Colonic mucosa (tissue), 4 donors: Measurements from ENCODE around the gene CPLANE1. TPM values are rescaled to one million over a fixed set of nuclear protein-coding genes. Genes with fewer than 3 reads are reported as not detected.

ENCODE experiments used
- DNase-seq: peaks from one replicate; pipeline ENCODE4 v3.0.0-alpha.2; 2020
- H3K27ac ChIP-seq: fragments of 200-600 bp; one replicate; pipeline ENCODE4 v1.8.0; 2021
- H3K27me3 ChIP-seq: fragments of 200-600 bp; one replicate; pipeline ENCODE4 v1.8.0; 2021
- H3K36me3 ChIP-seq: fragments of 200-600 bp; one replicate; pipeline ENCODE4 v1.8.0; 2021
- H3K4me1 ChIP-seq: fragments of 200-600 bp; one replicate; pipeline ENCODE4 v1.8.0; 2021; ENCODE audit warnings: mild to moderate bottlenecking
- H3K4me3 ChIP-seq: fragments of 200-600 bp; one replicate; pipeline ENCODE4 v1.8.0; 2021
- H3K9ac ChIP-seq, 2 donors: one replicate each; pipeline ENCODE4 v1.7.0; 2013; ENCODE audit warnings: control low read depth in 2 of 2, low read depth in 2 of 2, low read length in 2 of 2
- H3K9me3 ChIP-seq: fragments of 200-600 bp; one replicate; pipeline ENCODE4 v1.8.0; 2021
- CTCF ChIP-seq: fragments of 200-600 bp; IDR thresholded peaks from one replicate; pipeline ENCODE4 v1.8.0; 2022; ENCODE audit warnings: antibody characterized with exemption, mild to moderate bottlenecking
- intact Hi-C: fragments of 100-400 bp; cut with DNase I; formaldehyde crosslinking; loops from one replicate; pipeline ENCODE4 v1.14.1; 2022
- total RNA-seq, 2 donors: library from RNA; stranded (reverse); fragmentation: NEBNext Ultra II Directional in 1 of 2; extraction: Animal tissue kit (Norgen Biotek cat#: 25700) in 1 of 2; gene quantifications; one replicate each; pipeline ENCODE4 v1.2.1, GENCODE V29; 2021
- donor health status: healthy.
- donor health status: DM: no; HTN: no; CAD: no.
- donor health status: DM: no; HTN: no; CAD: no.

Gene CPLANE1
- total RNA-seq, 2 donors from 2014 or later, result 6.4 to 8.4 TPM

DNA sequence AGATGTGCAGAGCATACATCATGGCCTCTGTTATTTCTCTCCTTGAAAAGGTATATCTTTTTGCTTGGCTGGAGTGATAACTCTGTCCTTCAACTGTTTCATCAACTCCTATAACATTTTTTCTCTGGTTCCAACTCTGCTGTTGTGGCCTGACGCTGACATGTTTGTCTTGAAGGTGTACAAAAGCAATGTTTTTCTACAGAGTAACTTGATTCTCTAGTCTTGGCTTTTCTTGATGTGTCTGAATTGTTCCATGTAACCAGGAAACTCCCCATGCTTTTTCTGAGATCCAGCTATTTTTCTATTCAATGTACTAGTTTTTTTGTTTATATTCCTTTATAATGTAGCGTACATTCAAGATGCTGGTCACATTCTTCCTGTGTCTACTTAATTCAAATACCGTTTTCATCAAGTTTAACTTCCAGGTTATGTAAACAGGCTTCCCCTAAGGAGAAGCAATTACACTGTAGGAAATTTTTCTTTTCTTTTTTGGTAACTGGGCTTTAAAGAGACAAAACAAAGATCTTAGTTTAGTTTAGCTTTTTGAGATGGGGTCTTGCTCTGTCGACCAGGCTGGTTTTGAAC lies 6.7 kb upstream of the CPLANE1 start:
- no peak for DNase-seq
- H3K27me3 ChIP-seq, result no peaks in the 10 kb centered on the region
- no peak overlapping the region for H3K27ac ChIP-seq
- no peak overlapping the region for H3K9ac ChIP-seq
- H3K4me3 ChIP-seq, result no peak overlapping the region
- no peaks in the 10 kb centered on the region for H3K9me3 ChIP-seq
- intact Hi-C loops, result no loop called here
- no peaks in the 10 kb centered on the region for H3K4me1 ChIP-seq
- no peak for TF ChIP-seq CTCF
- no peaks in the 10 kb centered on the region for H3K36me3 ChIP-seq

DNA sequence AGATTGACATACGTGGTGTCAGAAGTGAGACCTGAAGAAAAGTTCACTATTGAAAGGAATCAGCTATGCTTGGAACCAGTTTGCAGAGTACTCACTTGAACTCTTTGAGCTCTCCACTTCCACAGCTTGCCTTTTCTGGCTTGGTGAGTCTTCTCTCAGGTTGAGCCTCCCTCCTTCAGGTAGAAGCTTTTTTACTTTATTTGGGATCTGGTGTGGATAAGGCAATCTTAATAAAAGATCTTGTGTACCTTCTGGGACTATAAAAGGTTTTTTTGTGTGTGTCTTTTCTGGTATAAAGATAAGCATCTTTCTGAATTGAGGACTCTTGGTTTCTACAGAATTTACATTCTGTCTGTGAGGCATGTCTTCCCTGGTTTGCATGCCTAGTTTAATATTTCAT lies 5.4 kb upstream of the CPLANE1 start:
- intact Hi-C loops, result no loop called here
- H3K4me1 ChIP-seq, result no peaks in the 10 kb centered on the region
- TF ChIP-seq CTCF, result no peak

GRCh38 chr5:37251665-37252064 lies 2.5 kb upstream of the CPLANE1 start:
- no peaks in the 10 kb centered on the region for H3K27me3 ChIP-seq
- H3K27ac ChIP-seq, result no peak overlapping the region
- no peak for TF ChIP-seq CTCF
- H3K36me3 ChIP-seq, result no peaks in the 10 kb centered on the region
- no peak for DNase-seq
- H3K9me3 ChIP-seq, result no peaks in the 10 kb centered on the region
- intact Hi-C loops, result no loop called here
- no peak overlapping the region for H3K4me3 ChIP-seq
- no peak overlapping the region for H3K9ac ChIP-seq
- no peaks in the 10 kb centered on the region for H3K4me1 ChIP-seq

More for the DNA sequence above, 5.4 kb upstream of the CPLANE1 start:
- Histone ChIP-seq H3K36me3 (no peaks in the 10 kb centered on the region), H3K4me3 (no peak overlapping the region), H3K27ac (no peak overlapping the region), H3K27me3 (no peaks in the 10 kb centered on the region), H3K9ac (no peak overlapping the region), H3K9me3 (no peaks in the 10 kb centered on the region)
- no peak for DNase-seq

DNA sequence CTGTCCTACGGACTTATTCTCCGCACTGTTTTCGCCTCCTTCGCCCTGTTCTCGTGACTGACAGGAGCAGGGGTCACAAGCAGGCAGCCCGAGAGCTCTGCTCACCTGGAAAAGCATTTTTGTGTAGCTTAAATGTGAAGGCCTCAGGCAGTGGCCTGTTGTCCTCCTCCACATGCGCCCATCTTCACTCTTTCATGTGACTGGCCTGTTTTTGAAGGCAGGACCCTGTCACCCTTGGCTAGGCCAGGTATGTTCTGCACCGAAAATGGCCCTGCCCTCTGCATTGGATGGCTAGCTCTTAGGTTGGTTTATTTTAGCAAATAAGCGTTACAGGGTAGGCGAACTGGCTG lies 614 bp upstream of the CPLANE1 start:
- intact Hi-C loops, result no loop called here

DNA sequence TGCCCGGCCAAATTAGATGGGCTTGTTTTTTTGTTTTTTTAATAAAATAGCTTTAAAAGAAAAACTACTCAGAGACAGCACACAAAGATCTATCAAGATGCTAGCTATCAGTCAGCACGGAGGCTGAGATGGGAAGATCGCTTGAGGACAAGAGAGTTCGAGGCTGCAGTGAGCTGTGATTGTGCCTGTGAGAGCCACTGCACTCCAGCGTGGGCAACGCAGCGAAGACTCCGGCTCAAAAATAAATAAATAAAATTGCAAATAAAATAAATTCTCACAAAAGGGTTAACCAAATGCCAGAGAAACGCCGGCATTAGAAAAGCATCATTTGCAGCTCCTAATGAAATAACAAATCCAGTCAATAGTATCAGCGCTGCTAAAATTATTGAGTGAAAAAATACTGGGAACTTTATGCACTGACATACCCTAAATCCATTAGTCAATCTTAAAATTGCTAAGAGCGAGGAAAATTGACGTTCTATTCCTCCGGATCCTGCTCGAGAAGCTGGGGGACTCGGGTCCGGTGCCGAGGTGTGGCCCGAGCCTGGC lies 681 bp downstream of the CPLANE1 start:
- Histone ChIP-seq H3K27ac (peak overlapping the region; percentile 77), H3K9me3 (no peaks in the 10 kb centered on the region)
- intact Hi-C loops, result no loop called here

More for the DNA sequence above, 614 bp upstream of the CPLANE1 start:
- no peak for DNase-seq
- H3K27me3 ChIP-seq, result no peaks in the 10 kb centered on the region
- H3K9me3 ChIP-seq, result no peaks in the 10 kb centered on the region
- H3K27ac ChIP-seq, result peak overlapping the region; percentile 77
- H3K9ac ChIP-seq, result peak overlapping the region; percentile 73 to 91
- no peak for TF ChIP-seq CTCF
- no peaks in the 10 kb centered on the region for H3K36me3 ChIP-seq
- H3K4me3 ChIP-seq, result peak overlapping the region; percentile 77
- no peaks in the 10 kb centered on the region for H3K4me1 ChIP-seq

More for the DNA sequence above, 681 bp downstream of the CPLANE1 start:
- Histone ChIP-seq H3K4me3 (peak overlapping the region; percentile 77), H3K36me3 (no peaks in the 10 kb centered on the region), H3K4me1 (no peaks in the 10 kb centered on the region), H3K27me3 (no peaks in the 10 kb centered on the region), H3K9ac (peak overlapping the region; percentile 73 to 91)
- TF ChIP-seq CTCF, result no peak
- DNase-seq, result no peak
